ENCODE results near the gene INPP5A.

DNA sequence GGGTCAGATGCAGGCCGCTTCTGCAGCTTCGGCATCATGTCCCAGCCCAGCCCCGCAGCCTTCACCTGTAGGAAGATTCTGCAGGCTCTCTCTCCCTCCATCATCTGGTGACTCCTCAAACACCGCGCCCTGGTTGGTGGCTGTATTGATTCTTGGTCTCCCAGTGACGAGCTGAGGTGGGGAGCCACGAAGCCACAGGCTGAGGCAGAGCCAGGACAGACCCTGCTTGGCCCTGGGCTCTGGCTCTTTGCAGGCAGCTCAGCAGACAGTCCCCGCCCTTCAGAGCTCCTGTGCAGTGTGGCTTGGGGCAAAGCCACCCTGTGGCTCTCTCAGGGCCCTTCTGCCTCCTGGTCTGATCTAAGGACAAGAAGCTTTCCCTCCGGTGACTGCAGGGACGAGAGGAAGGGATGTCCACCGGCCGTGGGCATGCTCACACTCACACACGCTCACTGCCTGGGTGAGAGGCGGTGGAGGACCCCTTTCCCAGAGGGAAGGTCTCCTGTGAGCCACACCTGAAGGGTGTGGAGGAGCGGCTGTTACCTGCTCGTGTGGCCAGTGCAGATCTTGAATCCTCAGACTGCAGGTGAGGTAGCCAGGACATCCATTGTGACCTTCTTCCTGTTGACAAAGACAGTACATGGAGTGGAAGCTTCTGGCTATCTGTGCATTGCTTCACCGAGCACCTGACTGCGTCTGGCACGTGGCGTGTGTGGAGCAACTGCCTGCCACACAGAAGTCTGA, 79.6 kb downstream of the INPP5A start:
- TF ChIP-seq ZNF274 (IDR thresholded peaks at IDR 0.05; ENCODE audit: low read depth, low read length): no peak
- TF ChIP-seq YY1 (IDR thresholded peaks at IDR 0.05; ENCODE audit: insufficient read depth, insufficient read length): no peak
- TF ChIP-seq SUZ12 (IDR thresholded peaks at IDR 0.05; ENCODE audit: extremely low read depth, insufficient read depth, insufficient read length): no peak
